Measurements from ENCODE around the gene PARVB.

DNA sequence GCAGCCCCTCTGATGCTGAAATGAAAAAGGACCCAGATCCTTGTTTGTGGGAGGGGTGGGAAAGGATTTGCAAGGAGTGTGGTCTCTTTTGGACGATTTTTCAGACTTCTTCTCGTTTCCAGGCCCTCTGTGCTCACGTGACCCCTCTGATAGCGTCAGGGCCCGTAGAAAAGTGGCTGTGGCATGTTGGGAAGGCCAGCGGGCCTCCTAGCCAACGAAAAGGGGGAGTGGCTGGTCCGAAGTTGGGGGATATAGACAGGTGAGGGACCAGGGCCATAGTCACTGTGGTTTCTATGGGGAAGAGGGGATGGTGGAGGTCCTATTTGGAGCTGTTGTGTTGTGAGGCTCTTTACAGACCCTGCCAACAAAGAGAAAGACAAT is 6.6 kb downstream of the PARVB start:
- no peak for TF ChIP-seq ZBTB49 (tag by site-specific recombination; IDR thresholded peaks at IDR 0.05; ENCODE audit: low read depth)
- no peak for TF ChIP-seq CTCF (tag by site-specific recombination; IDR thresholded peaks at IDR 0.05)
- TF ChIP-seq ELK4 (IDR thresholded peaks at IDR 0.05; ENCODE audit: borderline replicate concordance, low read depth, low read length) = no peak
- no peak for TF ChIP-seq ZNF292 (tag by site-specific recombination; IDR thresholded peaks at IDR 0.05; ENCODE audit: borderline replicate concordance, low read depth)
- no peak for TF ChIP-seq HOXD13 (CRISPR knock-in tag; IDR thresholded peaks at IDR 0.05; ENCODE audit: borderline replicate concordance)
- no peak for TF ChIP-seq ZNF138 (tag by site-specific recombination; IDR thresholded peaks at IDR 0.05; ENCODE audit: borderline replicate concordance)
- TF ChIP-seq, protein P1, sequence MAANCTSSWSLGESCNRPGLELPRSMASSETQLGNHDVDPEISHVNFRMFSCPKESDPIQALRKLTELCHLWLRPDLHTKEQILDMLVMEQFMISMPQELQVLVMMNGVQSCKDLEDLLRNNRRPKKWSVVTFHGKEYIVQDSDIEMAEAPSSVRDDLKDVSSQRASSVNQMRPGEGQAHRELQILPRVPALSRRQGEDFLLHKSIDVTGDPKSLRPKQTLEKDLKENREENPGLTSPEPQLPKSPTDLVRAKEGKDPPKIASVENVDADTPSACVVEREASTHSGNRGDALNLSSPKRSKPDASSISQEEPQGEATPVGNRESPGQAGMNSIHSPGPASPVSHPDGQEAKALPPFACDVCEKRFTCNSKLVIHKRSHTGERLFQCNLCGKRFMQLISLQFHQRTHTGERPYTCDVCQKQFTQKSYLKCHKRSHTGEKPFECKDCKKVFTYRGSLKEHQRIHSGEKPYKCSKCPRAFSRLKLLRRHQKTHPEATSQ (tag by site-specific recombination; IDR thresholded peaks at IDR 0.05) = no peak
- no peak for TF ChIP-seq ZNF660 (tag by site-specific recombination; IDR thresholded peaks at IDR 0.05)
- TF ChIP-seq, protein P2, sequence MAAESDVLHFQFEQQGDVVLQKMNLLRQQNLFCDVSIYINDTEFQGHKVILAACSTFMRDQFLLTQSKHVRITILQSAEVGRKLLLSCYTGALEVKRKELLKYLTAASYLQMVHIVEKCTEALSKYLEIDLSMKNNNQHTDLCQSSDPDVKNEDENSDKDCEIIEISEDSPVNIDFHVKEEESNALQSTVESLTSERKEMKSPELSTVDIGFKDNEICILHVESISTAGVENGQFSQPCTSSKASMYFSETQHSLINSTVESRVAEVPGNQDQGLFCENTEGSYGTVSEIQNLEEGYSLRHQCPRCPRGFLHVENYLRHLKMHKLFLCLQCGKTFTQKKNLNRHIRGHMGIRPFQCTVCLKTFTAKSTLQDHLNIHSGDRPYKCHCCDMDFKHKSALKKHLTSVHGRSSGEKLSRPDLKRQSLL (tag by site-specific recombination; IDR thresholded peaks at IDR 0.05) = no peak
- no peak for TF ChIP-seq ZEB2 (tag by site-specific recombination; IDR thresholded peaks at IDR 0.05)

All from HEK293 (cell line).